ENCODE data around the gene DMRTA1. TPM values are rescaled to one million over a fixed set of nuclear protein-coding genes. Genes with fewer than 3 reads are reported as not detected.
A peak's percentile ranks its signal among the peaks of the same experiment; 100 is the strongest.

The DMRTA1 gene
- total RNA-seq, 4 donors from 2014 or later = 0.70 to 2.3 (median 0.88) TPM

DNA sequence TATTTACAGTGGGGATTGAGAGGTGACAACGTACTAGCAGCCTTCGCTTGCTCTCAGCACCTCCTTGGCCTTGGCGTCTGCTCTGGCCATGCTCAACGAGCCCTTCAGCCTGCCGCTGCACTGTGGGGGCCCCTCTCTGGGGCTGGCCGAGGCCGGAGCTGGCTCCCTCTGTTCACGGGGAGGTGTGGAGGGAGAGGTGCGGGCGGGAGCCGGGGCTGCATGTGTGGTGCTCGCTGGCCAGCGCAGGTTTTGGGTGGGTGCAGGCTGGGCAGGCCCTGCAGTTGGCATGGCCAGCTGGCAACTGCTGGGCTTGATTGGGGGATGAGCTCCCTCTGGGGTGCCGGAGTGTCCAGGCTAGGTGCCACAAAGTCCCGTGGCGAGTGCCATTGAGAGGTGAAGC, 5.8 kb upstream of the DMRTA1 start:
- Histone ChIP-seq H3K27me3 (no peaks in the 10 kb centered on the region), H3K4me3 (no peak overlapping the region), H3K9me3 (peaks cover 0 to 3% (median 0%) of the 10 kb centered on the region in 4 donors), H3K36me3 (no peaks in the 10 kb centered on the region), H3K27ac (no peak overlapping the region), H3K4me1 (no peaks in the 10 kb centered on the region)
- no peak for DNase-seq
- TF ChIP-seq, protein P1, sequence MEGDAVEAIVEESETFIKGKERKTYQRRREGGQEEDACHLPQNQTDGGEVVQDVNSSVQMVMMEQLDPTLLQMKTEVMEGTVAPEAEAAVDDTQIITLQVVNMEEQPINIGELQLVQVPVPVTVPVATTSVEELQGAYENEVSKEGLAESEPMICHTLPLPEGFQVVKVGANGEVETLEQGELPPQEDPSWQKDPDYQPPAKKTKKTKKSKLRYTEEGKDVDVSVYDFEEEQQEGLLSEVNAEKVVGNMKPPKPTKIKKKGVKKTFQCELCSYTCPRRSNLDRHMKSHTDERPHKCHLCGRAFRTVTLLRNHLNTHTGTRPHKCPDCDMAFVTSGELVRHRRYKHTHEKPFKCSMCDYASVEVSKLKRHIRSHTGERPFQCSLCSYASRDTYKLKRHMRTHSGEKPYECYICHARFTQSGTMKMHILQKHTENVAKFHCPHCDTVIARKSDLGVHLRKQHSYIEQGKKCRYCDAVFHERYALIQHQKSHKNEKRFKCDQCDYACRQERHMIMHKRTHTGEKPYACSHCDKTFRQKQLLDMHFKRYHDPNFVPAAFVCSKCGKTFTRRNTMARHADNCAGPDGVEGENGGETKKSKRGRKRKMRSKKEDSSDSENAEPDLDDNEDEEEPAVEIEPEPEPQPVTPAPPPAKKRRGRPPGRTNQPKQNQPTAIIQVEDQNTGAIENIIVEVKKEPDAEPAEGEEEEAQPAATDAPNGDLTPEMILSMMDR (IDR thresholded peaks at IDR 0.05) = no peak
- TF ChIP-seq POLR2A (IDR thresholded peaks at IDR 0.05) = no peak

DNA sequence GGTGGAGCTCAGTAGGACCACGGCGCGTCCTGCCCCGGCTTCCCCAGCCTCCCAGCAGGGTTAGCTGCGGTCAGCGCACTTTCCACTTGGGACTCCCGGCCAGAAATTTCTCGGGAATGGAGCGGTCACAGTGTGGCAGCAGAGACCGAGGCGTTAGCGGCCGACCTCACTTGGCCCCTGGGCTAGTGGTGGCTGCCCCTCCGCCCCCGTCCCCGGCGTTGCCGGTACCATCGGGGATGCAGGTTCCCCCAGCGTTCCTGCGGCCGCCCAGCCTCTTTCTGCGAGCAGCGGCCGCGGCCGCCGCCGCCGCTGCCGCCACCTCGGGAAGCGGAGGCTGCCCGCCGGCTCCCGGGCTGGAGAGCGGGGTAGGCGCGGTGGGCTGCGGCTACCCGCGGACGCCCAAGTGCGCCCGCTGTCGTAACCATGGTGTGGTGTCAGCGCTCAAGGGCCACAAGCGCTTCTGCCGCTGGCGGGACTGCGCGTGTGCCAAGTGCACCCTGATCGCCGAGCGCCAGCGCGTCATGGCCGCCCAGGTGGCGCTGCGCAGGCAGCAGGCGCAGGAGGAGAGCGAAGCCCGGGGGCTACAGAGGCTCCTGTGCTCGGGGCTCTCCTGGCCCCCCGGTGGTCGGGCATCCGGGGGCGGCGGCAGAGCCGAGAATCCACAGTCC, 460 bp downstream of the DMRTA1 start:
- H3K36me3 ChIP-seq = no peaks in the 10 kb centered on the region
- TF ChIP-seq POLR2A (IDR thresholded peaks at IDR 0.05) = peak in 1 of 2 donors; percentile 8
- TF ChIP-seq, protein P1 (IDR thresholded peaks at IDR 0.05) = peak in 1 of 6 experiments; percentile 15
- no peaks in the 10 kb centered on the region for H3K9me3 ChIP-seq
- peak overlapping the region; percentile 18 to 83 (median 65) for H3K27ac ChIP-seq
- peak in 2 of 3 donors; percentile 69 to 83 for DNase-seq
- peak overlapping the region; percentile 31 to 84 (median 60) for H3K4me3 ChIP-seq
- no peaks in the 10 kb centered on the region for H3K27me3 ChIP-seq
- H3K4me1 ChIP-seq = peaks cover 0 to 11% (median 0%) of the 10 kb centered on the region in 4 donors

DNA sequence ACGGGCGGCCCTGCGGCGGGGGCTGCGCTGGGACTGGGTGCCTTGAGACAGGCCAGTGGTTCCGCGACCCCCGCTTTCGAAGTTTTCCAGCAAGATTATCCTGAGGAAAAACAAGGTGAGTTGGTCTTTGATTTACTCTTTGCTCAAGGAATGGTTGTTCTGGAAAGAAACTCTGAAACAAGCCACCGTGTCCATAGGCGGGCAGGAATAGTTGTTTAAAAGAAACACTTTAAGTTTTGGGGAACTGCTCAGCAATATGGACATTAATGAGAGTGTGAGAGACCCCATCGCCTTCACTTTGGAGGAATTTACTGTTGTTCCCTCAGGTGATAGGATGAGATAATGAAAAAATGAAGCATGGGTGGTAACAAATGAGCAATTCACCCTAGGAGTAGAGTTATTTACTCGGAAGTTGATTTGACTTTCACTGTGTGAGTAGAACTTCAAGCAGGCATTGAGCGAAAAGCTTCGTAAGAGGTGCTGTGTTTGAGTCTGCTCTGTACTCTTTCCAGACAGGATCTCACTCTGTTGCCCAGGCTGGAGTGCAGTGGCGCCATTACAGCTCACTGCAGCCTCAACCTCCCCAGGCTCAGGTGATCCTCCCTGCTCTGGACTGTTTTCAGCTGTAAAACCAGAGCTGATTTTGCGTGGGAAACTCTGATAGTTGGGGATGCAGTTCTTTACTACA, 1.1 kb downstream of the DMRTA1 start:
- Histone ChIP-seq H3K27me3 (no peaks in the 10 kb centered on the region), H3K27ac (peak overlapping the region; percentile 18 to 83 (median 65)), H3K4me1 (peaks cover 0 to 11% (median 0%) of the 10 kb centered on the region in 4 donors), H3K9me3 (no peaks in the 10 kb centered on the region), H3K4me3 (peak overlapping the region; percentile 31 to 84 (median 60)), H3K36me3 (no peaks in the 10 kb centered on the region)
- DNase-seq = no peak
- TF ChIP-seq, protein P1 (IDR thresholded peaks at IDR 0.05) = no peak
- no peak for TF ChIP-seq POLR2A (IDR thresholded peaks at IDR 0.05)

DNA sequence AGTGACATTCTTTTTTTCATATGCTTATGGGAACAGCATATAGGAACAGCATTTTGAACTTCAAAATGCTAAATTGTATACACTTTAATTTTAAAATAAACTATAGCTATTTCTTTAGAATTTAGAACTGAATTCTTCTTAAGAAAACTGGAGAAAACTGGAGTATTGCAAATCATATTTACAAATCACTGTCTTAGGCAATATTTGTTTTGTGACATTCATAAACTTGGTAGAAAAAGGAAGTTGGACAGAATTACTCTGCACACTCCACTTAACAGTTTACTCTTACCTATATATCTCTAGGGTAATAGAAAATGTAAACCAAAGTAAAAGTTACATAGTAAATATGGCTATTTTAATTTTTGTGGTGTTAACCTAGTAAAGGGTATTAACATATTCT, 3.1 kb downstream of the DMRTA1 start:
- Histone ChIP-seq H3K4me3 (no peak overlapping the region), H3K27ac (no peak overlapping the region), H3K27me3 (no peaks in the 10 kb centered on the region), H3K4me1 (peaks cover 0 to 11% (median 0%) of the 10 kb centered on the region in 4 donors), H3K36me3 (no peaks in the 10 kb centered on the region), H3K9me3 (no peaks in the 10 kb centered on the region)
- TF ChIP-seq, protein P1 (IDR thresholded peaks at IDR 0.05) = no peak
- no peak for TF ChIP-seq POLR2A (IDR thresholded peaks at IDR 0.05)
- DNase-seq = no peak

DNA sequence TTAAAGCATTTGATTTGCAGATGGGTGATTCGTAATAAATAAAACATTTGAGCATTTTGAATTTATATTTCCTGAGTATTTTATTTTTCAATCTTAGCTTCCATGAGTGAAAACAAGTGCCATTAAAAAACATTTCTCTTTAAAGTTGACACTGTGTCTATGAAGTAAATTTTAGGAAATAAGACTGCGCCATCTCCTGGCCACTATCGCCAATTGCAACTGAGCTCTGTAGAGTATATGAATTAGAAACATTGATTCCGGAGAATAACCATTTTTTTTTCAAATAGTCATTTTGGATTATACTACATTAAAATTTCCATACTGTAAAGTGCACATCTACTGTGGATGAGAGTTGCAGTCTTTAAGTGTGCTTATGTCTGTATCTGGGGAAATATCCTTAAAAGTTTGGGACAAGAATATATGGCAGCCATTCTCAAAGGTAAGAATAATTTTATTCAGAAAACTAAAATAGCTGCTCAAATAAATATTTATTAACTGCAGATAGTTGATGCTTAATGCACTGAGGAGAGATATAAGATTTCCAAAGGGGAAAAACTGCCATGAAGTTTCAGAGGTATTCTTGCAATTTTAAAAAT, 5.9 kb downstream of the DMRTA1 start:
- Histone ChIP-seq H3K27ac (no peak overlapping the region), H3K27me3 (no peaks in the 10 kb centered on the region), H3K9me3 (no peaks in the 10 kb centered on the region), H3K4me3 (no peak overlapping the region), H3K36me3 (no peaks in the 10 kb centered on the region), H3K4me1 (peaks cover 0 to 2% (median 0%) of the 10 kb centered on the region in 4 donors)
- TF ChIP-seq POLR2A (IDR thresholded peaks at IDR 0.05) = no peak
- TF ChIP-seq, protein P1 (IDR thresholded peaks at IDR 0.05) = peak; percentile 51 to 79 (median 76)
- peak in 2 of 3 donors; percentile 40 to 82 for DNase-seq

All from Peyer's patch (tissue), 4 donors.